HG03175 (cell line): ENCODE data around the gene NEU2.
"Not testable (repeated sequence)": the region's sequence is repeated elsewhere in the genome, so short reads cannot be mapped to it uniquely, and the experiment has no call there.

Source experiments
- ATAC-seq: cut with Tn5 transposase; IDR thresholded peaks from one replicate; pipeline ENCODE4 v1.9.1; 2021; ENCODE audit warnings: mild to moderate bottlenecking, moderate library complexity; ENCODE audit not compliant: unreplicated experiment

Gene NEU2

DNA sequence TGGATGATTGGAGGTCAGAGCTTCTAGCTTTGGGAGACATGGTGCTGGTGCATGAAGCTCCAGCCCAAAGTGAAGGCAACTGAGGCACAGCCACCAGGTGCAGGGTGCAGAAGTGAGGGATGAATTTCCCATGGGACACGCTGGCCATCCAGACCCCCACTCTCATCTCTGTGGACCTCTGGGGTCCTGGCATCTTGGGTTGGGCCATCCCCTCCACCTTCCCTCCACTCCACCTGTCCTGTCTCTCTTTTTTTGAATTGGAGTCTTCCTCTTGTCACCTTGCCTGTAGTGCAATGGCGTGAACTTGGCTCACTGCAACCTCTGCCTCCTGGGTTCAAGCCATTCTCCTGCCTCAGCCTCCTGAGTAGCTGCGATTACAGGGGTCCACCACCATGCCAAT lies 22.8 kb upstream of the NEU2 start:
- ATAC-seq: no peak

- ATAC-seq: no peak
Observed at GRCh38 chr2:233010569-233011267, 21.8 kb upstream of the NEU2 start.

GRCh38 chr2:233011268-233011650 lies 21.2 kb upstream of the NEU2 start:
- ATAC-seq: no peak

GRCh38 chr2:233011702-233012131 lies 20.8 kb upstream of the NEU2 start:
- no peak for ATAC-seq

DNA sequence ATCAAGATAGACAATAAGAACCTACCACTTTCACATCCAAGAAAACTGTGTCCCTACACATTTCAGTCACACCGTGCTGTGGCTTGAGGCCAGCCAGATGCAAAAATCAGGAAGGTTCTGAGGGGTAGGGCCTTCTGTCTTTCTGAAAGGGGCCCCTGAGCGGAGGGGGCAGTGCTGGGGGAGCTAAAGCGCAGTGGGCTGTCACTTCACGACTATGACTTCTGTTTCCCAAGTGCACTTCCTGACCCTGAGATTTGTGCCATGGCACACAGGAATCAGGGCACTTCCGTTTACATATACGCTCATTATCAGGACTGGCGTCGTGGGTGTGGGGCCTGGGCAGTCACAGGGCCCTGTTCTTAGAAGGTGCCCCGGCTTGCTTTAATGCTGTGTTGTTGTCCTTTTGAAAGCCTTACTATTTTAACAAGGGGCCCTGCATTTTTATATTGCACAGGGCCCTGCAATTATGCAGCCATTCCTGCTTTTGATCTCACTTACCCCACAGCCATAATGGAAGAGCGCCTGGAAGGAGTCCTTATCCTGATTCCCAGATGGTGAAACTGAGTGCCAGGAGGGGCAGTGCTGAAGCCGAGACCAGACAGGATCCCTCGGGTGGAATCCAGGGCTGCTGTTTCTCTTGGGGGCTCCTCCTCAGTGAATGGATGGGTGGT lies 20.0 kb upstream of the NEU2 start:
- no peak for ATAC-seq

DNA sequence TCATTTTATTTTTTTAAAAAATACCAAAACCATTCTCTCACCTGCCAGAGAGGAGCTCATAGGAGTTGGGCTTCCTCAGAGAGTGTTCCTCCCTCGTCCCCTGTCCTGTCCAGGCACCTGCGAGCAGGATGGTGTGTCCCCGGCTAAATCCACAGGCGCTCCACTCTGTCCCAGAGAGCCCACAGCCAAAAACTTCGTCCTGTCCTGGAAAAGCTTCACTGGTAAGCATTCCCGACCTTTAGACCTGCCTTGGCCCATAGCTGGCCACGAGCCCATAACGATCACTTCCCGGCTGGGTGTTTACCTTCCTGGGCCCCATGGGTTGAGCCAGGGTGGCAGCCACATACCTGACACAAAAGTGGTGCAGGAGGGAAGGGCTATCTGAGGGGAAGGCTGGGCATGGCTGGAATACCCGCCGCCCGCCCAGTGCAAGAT lies 19.4 kb upstream of the NEU2 start, which contains the start of gene NGEF:
TSS of gene NGEF (minus strand) at position 230 of the 435 bp plus-strand sequence. CDS start 38,366 bp downstream, outside the sequence.
- ATAC-seq: no peak

- no peak for ATAC-seq
Observed at GRCh38 chr2:233013650-233014049, 18.8 kb upstream of the NEU2 start.

- no peak for ATAC-seq
Observed at GRCh38 chr2:233015019-233015645, 17.3 kb upstream of the NEU2 start.

- no peak for ATAC-seq
Observed at GRCh38 chr2:233017947-233018346, 14.5 kb upstream of the NEU2 start.

DNA sequence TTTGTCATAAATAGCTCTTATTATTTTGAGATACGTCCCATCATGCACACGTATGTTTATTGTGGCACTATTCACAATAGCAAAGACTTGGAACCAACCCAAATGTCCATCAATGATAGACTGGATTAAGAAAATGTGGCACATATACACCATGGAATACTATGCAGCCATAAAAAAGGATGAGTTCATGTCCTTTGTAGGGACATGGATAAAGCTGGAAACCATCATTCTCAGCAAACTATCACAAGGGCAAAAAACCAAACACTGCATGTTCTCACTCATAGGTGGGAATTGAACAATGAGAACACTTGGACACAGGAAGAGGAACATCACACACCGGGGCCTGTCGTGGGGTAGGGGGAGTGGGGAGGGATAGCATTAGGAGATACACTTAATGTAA lies 12.9 kb upstream of the NEU2 start:
- not testable (repeated sequence) for ATAC-seq

DNA sequence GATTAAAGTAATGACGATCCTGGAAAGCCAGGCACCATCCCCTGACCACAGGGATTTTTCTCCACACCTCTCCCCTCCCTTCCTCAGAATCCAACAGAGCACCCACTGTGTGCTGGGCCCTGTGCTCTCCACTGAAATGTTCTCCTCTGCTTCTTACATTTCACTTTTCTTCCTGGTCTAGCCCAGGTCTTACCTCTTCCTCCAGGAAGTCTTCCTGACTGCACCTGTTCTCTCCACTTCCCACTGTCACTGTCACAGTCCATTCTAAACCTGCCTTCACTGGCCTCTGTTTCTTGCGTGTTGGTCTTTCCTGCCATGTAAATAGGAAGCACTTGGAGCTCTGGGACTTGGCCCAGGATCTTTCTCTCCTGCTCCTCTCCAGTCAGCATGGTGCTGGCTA lies 12.0 kb upstream of the NEU2 start:
- no peak for ATAC-seq

DNA sequence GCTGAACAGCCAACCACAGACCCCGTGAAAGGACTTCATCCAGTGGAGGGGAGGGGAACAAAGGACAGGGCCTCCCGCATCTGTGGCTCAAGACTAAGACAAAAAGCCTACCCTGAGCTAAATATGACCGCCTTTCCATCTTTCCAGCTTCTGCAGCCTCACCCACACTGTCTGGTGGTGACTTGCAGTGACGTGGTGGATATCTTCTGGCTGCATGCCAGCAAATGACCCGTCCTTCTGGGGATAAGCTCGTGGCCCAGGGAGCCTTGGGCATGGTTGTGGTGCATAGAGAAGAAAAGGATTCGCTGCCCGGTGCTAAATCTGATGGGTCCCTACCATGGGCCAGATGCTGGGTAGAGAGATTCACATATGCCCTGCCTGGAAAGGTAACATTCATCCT lies 10.7 kb upstream of the NEU2 start:
- no peak for ATAC-seq

GRCh38 chr2:233022561-233022960 lies 9.9 kb upstream of the NEU2 start:
- ATAC-seq: no peak

DNA sequence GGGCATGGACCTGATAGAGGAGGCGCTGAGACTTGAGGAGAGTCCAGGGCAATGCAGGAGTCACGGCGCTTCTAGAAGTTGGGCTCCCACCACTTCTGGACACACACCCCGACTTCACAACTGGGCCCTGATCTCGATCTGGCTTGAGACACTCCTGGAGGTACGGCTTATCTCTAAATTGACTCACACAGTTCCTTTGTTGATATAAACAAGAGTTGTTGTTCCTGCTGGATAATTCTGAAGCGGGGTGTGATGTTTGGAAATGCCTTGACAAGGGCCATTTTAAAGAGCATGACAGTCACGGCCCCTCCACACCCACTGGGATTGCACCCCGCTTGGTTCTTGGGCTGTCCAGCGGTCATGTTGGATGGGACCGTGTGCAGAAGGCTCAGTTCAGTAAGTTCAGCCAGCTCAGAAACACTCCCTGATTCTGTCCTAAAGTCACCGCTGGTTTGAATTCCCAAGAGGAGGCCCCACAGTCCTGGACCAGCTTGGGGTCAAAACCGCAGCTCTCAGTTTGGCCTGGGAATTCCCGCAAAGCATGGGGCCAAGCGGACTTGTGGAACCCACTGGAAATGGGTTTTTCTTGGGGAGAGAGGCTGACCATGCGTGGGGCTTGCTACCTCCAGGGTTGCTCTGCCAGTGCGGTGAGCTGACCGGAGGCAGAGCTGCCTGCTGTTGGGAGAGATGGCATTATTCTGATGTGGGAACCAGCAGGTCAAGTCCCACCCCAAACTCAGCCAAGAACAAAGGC lies 9.3 kb upstream of the NEU2 start:
- no peak for ATAC-seq

DNA sequence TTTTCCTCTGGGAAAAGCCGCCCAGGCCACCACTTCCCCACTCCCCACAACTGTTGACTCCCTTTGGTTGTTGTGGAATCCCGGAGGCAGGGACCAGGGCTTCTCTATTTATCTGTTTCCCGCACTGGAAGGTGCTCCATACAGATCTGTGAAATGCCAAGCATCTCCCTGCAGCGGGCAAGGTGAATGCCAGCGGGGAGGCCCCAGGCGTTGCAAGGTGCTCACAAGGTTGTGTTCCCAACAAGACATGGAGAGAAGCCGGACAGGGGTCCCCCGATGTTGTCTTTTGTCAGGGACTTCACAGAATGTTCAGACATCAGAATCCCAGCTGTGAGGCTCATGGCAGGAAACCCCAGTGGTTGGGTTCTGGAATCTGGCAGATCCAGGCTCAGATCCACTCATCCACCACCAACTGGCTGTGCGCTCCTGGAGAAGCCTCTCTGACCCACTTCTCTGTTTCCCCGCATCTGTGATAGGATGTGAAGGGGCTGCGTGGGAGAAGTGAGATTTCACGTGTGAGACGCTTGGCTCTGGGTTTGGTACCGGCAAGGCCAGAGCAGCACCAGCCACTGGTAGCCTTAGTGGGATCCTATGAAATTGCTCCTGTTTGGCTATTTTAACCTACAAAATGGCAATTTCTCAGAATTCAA lies 8.6 kb upstream of the NEU2 start:
- no peak for ATAC-seq

DNA sequence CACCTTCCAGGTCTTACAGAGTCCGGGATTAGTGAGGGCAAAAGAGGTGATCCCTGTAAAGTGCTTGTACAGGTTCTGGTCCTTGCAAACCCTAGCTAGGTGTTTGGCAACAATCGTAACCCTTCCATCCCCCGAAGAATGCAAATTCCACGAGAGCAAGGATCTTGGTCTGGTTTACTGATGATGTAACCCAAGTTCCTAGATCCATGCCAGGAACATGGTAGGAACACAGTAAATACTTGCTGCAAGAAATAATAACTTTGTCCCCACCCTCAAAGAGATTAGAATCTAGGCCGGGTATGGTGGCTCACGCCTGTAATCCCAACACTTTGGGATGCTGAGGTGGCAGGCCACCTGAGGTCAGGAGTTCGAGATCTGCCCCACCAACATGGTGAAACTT lies 6.8 kb upstream of the NEU2 start:
- no peak for ATAC-seq

GRCh38 chr2:233026198-233026813 lies 6.2 kb upstream of the NEU2 start:
- ATAC-seq: no peak

DNA sequence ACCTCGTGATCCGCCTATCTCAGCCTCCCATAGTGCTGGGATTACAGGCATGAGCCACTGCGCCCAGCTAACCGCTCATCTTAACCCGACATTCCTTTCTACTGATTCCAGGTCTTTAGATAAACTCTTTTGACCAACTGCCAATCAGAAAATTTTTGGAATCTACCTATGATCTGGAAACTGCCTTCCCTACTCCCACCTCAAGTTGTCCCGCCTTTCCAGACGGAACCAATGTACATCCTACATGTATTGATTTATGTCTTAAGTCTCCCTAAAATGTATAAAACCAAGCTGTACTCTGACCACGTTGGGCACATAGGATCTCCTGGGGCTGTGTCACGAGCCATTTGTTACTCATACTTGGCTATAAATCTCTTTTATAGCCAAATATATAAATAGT lies 3.2 kb upstream of the NEU2 start:
- ATAC-seq: no peak

GRCh38 chr2:233031556-233032500 lies 644 bp upstream of the NEU2 start:
- no peak for ATAC-seq
